Panc1 (cell line): Measurements from ENCODE around the gene KIF7. TPM values are rescaled to one million over a fixed set of nuclear protein-coding genes. Genes with fewer than 3 reads are reported as not detected.

Experiments used
- ATAC-seq: fragments of 200-7000 bp; cut with Tn5 transposase; 2 replicates; pipeline ENCODE4 v1.9.1; 2020; ENCODE audit warnings: mild to moderate bottlenecking, moderate library complexity
- BruUV-seq: library from RNA; stranded (reverse); fragments of 400-500 nt; replicated peaks from 2 replicates; lab custom pipeline; 2021; lab: Mats Ljungman, UMichigan
- CTCF ChIA-PET: fragments of 300-600 bp; sonication (Branson Sonifier 250); formaldehyde crosslinking; loops from one replicate; lab custom pipeline; 2022; ENCODE audit warnings: antibody characterized with exemption; lab: Charles Lee
- POLR2A ChIA-PET: fragments of 300-600 bp; sonication (Branson Sonifier 250); formaldehyde crosslinking; loops from one replicate; lab custom pipeline; 2022; ENCODE audit warnings: antibody characterized with exemption; lab: Charles Lee
- DNase-seq: peaks from one replicate; pipeline ENCODE4 v3.0.0-alpha.2; 2010; ENCODE audit warnings: low read depth, low spot score
- H3K27ac ChIP-seq: 2 replicates; pipeline ENCODE4 v1.5.1; 2011; ENCODE audit warnings: mild to moderate bottlenecking, low read length, inconsistent platforms
- H3K27me3 ChIP-seq: fragments of 200-500 bp; sonication (Bioruptor generic); 2 replicates; pipeline ENCODE4 v1.6.0; 2014; ENCODE audit warnings: low read length, inconsistent platforms; ENCODE audit not compliant: control insufficient read depth, insufficient read depth
- H3K36me3 ChIP-seq: fragments of 200-500 bp; sonication (Bioruptor generic); 2 replicates; pipeline ENCODE4 v1.5.1; 2014; ENCODE audit warnings: inconsistent platforms, mild to moderate bottlenecking, low read length, moderate library complexity; ENCODE audit not compliant: control insufficient read depth, insufficient read depth
- H3K4me1 ChIP-seq: 2 replicates; pipeline ENCODE4 v1.5.1; 2011; ENCODE audit warnings: inconsistent platforms, mild to moderate bottlenecking, low read length, moderate library complexity; ENCODE audit not compliant: control insufficient read depth, insufficient read depth
- H3K4me3 ChIP-seq, 2 experiments: 2 replicates each; pipeline ENCODE4 v1.5.1; 2011 to 2012; ENCODE audit warnings: low read depth in 2 of 2, low read length in 2 of 2, mild to moderate bottlenecking in 2 of 2, inconsistent platforms in 1 of 2, moderate library complexity in 1 of 2
- H3K9me3 ChIP-seq: fragments of 200-500 bp; sonication (Bioruptor generic); 2 replicates; pipeline ENCODE4 v1.5.1; 2014; ENCODE audit warnings: low read depth, mild to moderate bottlenecking, inconsistent platforms, low read length, moderate library complexity; ENCODE audit not compliant: control insufficient read depth, insufficient read depth
- CTCF ChIP-seq: fragments of 450-650 bp; IDR thresholded peaks from 2 replicates; pipeline ENCODE4 v1.5.1; 2017; ENCODE audit warnings: mild to moderate bottlenecking
- POLR2AphosphoS5 ChIP-seq: IDR thresholded peaks from 2 replicates; pipeline ENCODE4 v1.6.1; 2012; ENCODE audit warnings: mild to moderate bottlenecking, low read depth, low read length, moderate library complexity
- REST ChIP-seq, 2 experiments: IDR thresholded peaks; 2 replicates each; pipeline ENCODE4 v1.6.1; 2011 to 2012; ENCODE audit warnings: low read depth in 2 of 2, control low read depth in 1 of 2, low read length in 1 of 2, mild to moderate bottlenecking in 1 of 2, moderate library complexity in 1 of 2; ENCODE audit not compliant: insufficient read depth in 1 of 2
- SIN3A ChIP-seq: IDR thresholded peaks from 2 replicates; pipeline ENCODE4 v1.6.1; 2012; ENCODE audit warnings: low read depth, mild to moderate bottlenecking, low read length, moderate library complexity, borderline replicate concordance; ENCODE audit not compliant: insufficient read depth
- TCF7L2 ChIP-seq: IDR thresholded peaks from 2 replicates; pipeline ENCODE4 v1.6.1; 2011; ENCODE audit warnings: mild to moderate bottlenecking, low read depth, low read length, inconsistent platforms
- in situ Hi-C: cut with HindIII; loops from 2 replicates; pipeline ENCODE4 v1.10.0; 2016; ENCODE audit warnings: low sequenced_read_pairs, low pct_unique_long_range_greater_than_20kb
- intact Hi-C: fragments of 100-400 bp; cut with micrococcal nuclease; formaldehyde crosslinking; loops from one replicate; pipeline ENCODE4 v1.10.0; 2022; ENCODE audit not compliant: unreplicated experiment
- total RNA-seq: library from RNA; stranded (reverse); gene quantifications from one replicate; pipeline ENCODE4 v1.2.1, GENCODE V29; 2021; ENCODE audit not compliant: unreplicated experiment

The KIF7 gene
- total RNA-seq, 1 experiment from 2014 or later = 6.5 TPM

- Histone ChIP-seq H3K4me1 (no peaks in the 10 kb centered on the region), H3K36me3 (peaks cover 43% of the 10 kb centered on the region; the same call in 1 of the 2 replicates), H3K9me3 (peaks cover 16% of the 10 kb centered on the region; the same call in 1 of the 2 replicates), H3K27me3 (no peaks in the 10 kb centered on the region), H3K4me3 (no peak overlapping the region), H3K27ac (no peak overlapping the region)
- ChIA-PET CTCF (interaction anchor here (0.7 kb wide), 1 partner anchor 149 kb away, joined by 11 read pairs; no protein-coding TSS in a partner anchor), POLR2A (interaction anchor here (0.7 kb wide), 1 partner anchor 53 kb away, joined by 3 read pairs; no protein-coding TSS in a partner anchor)
- intact Hi-C loops = no loop called here
- ATAC-seq (no peak), DNase-seq (no peak)
- no peak for TF ChIP-seq REST (IDR thresholded peaks at IDR 0.05; ENCODE audit: insufficient read depth in 1 of 2, low read depth in 2 of 2, low read length in 1 of 2)
- TF ChIP-seq TCF7L2 = no peak
- TF ChIP-seq SIN3A = no peak
- TF ChIP-seq POLR2AphosphoS5 = no peak
- no peak for TF ChIP-seq CTCF
- in situ Hi-C loops = no loop called here
- BruUV-seq = no TSS peak
Observed at GRCh38 chr15:89613031-89613430, 42.2 kb downstream of the KIF7 start.

- Histone ChIP-seq H3K4me3 (no peak overlapping the region), H3K27ac (no peak overlapping the region), H3K36me3 (peaks cover 53% of the 10 kb centered on the region), H3K9me3 (peaks cover 16% of the 10 kb centered on the region; the same call in 1 of the 2 replicates), H3K4me1 (no peaks in the 10 kb centered on the region), H3K27me3 (no peaks in the 10 kb centered on the region)
- in situ Hi-C loops = no loop called here
- BruUV-seq = no TSS peak
- intact Hi-C loops = no loop called here
- no peak for TF ChIP-seq CTCF
- no peak for TF ChIP-seq REST (IDR thresholded peaks at IDR 0.05; ENCODE audit: insufficient read depth in 1 of 2, low read depth in 2 of 2, low read length in 1 of 2)
- no peak for TF ChIP-seq SIN3A
- TF ChIP-seq TCF7L2 = no peak
- TF ChIP-seq POLR2AphosphoS5 = no peak
- DNase-seq = no peak
- no peak for ATAC-seq
- CTCF ChIA-PET = no interaction called here
- POLR2A ChIA-PET = no interaction called here
Observed at GRCh38 chr15:89611317-89611716, 44.0 kb downstream of the KIF7 start.
